ENCODE data around the gene LIPC.

GRCh38 chr15:58409861-58410260 lies 21.9 kb upstream of the LIPC start:
- no peak for TF ChIP-seq CTCF (IDR thresholded peaks at IDR 0.05; ENCODE audit: extremely low read depth in 1 of 2, insufficient read depth in 1 of 2, low read depth in 1 of 2, low read length in 2 of 2)
- TF ChIP-seq EZH2 (IDR thresholded peaks at IDR 0.05; ENCODE audit: borderline replicate concordance, low read depth, low read length, severe bottlenecking), result no peak
- TF ChIP-seq MAX (IDR thresholded peaks at IDR 0.05; ENCODE audit: insufficient read depth, insufficient read length), result no peak
- no peak for TF ChIP-seq MYC (IDR thresholded peaks at IDR 0.05; ENCODE audit: low read depth, low read length)
- TF ChIP-seq POLR2A (IDR thresholded peaks at IDR 0.05; ENCODE audit: low read depth, low read length), result no peak
- TF ChIP-seq POLR2AphosphoS5 (IDR thresholded peaks at IDR 0.05; ENCODE audit: insufficient read depth, low read depth, low read length), result no peak
- no peak for TF ChIP-seq FOS (IDR thresholded peaks at IDR 0.05; ENCODE audit: borderline replicate concordance, insufficient read depth, low read length)
- TF ChIP-seq JUN (IDR thresholded peaks at IDR 0.05; ENCODE audit: borderline replicate concordance, insufficient read depth, insufficient read length, low read depth), result no peak

Data from endothelial cell of umbilical vein (primary cell).